ENCODE results near the gene AGA. TPM values are rescaled to one million over a fixed set of nuclear protein-coding genes. Genes with fewer than 3 reads are reported as not detected.

Gene AGA
- total RNA-seq, 4 donors from 2014 or later = 8.4 to 25.1 (median 14.7) TPM

DNA sequence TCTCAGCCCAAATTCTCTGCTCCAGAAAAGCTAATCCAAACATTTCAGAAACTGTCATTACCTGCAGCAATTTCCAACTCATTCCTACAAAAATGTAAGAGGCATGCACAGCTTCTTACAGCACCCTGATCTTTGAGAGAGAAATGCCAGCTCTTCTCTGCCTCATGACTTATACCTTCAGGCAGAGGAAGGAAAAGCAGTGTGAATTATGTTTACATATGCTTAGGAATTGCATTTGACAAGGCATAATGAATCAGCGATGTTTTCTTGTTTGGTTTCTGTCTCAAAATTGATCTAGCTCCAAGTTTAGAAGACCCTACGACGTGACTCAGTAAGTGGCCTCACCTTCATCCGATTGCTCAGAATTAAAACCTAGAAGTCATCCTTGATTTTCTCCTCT lies 21.8 kb upstream of the AGA start:
- no peak overlapping the region for H3K27ac ChIP-seq
- H3K4me3 ChIP-seq = no peak overlapping the region
- H3K9me3 ChIP-seq = no peaks in the 10 kb centered on the region
- no peak for DNase-seq (ENCODE audit: low spot score in 2 of 2)
- peaks cover 0 to 5% (median 0%) of the 10 kb centered on the region in 3 donors for H3K36me3 ChIP-seq
- no peaks in the 10 kb centered on the region for H3K27me3 ChIP-seq
- WGBS, 2 donors = 93 to 95% methylated on average over 4 of the region's 4 CpGs
- H3K4me1 ChIP-seq = no peaks in the 10 kb centered on the region
- TF ChIP-seq EP300 (IDR thresholded peaks at IDR 0.05) = no peak
- TF ChIP-seq CTCF (IDR thresholded peaks at IDR 0.05) = no peak
- no peak for TF ChIP-seq POLR2A (IDR thresholded peaks at IDR 0.05)

DNA sequence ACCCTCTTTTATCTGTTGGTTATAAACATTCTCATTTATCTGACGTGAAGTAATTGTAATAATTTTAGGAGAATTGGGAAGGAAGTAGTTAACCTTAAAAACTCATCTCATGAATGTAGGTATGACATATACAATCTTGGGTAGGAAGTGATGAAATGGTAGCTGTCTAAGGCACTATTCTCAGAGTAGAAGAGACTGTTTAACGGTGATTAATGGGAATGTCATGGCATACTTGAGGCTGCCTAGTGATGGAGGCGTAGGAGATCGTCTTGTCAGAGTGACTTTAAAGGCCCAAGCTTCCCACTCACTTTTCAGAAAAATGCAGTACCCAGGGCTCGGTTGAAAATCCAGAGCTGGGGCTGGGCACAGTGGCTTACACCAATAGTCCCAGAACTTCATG lies 19.4 kb upstream of the AGA start:
- H3K4me1 ChIP-seq = no peaks in the 10 kb centered on the region
- H3K27me3 ChIP-seq = no peaks in the 10 kb centered on the region
- no peak overlapping the region for H3K27ac ChIP-seq
- peaks cover 0 to 5% (median 0%) of the 10 kb centered on the region in 3 donors for H3K36me3 ChIP-seq
- no peaks in the 10 kb centered on the region for H3K9me3 ChIP-seq
- no peak for DNase-seq (ENCODE audit: low spot score in 2 of 2)
- no peak for TF ChIP-seq EP300 (IDR thresholded peaks at IDR 0.05)
- no peak for TF ChIP-seq CTCF (IDR thresholded peaks at IDR 0.05)
- no peak for TF ChIP-seq POLR2A (IDR thresholded peaks at IDR 0.05)
- 78 to 81% methylated on average over 5 of the region's 5 CpGs for WGBS, 2 donors
- H3K4me3 ChIP-seq = no peak overlapping the region

- no peak for DNase-seq (ENCODE audit: low spot score in 2 of 2)
- H3K36me3 ChIP-seq = peaks cover 0 to 5% (median 0%) of the 10 kb centered on the region in 3 donors
- no peak overlapping the region for H3K27ac ChIP-seq
- no peak overlapping the region for H3K4me3 ChIP-seq
- no peaks in the 10 kb centered on the region for H3K9me3 ChIP-seq
- H3K27me3 ChIP-seq = no peaks in the 10 kb centered on the region
- WGBS, 2 donors = 68% methylated on average over 2 of the region's 2 CpGs
- TF ChIP-seq EP300 (IDR thresholded peaks at IDR 0.05) (no peak), CTCF (IDR thresholded peaks at IDR 0.05) (no peak), POLR2A (IDR thresholded peaks at IDR 0.05) (no peak)
- no peaks in the 10 kb centered on the region for H3K4me1 ChIP-seq
Measured at GRCh38 chr4:177460460-177460859, 18.2 kb upstream of the AGA start.

- H3K9me3 ChIP-seq = no peaks in the 10 kb centered on the region
- DNase-seq (ENCODE audit: low spot score in 2 of 2) = no peak
- TF ChIP-seq CTCF (IDR thresholded peaks at IDR 0.05) = no peak
- TF ChIP-seq POLR2A (IDR thresholded peaks at IDR 0.05) = no peak
- no peak for TF ChIP-seq EP300 (IDR thresholded peaks at IDR 0.05)
- no peaks in the 10 kb centered on the region for H3K4me1 ChIP-seq
- H3K4me3 ChIP-seq = peak overlapping the region in 1 of 4 donors; percentile 13
- peaks cover 0 to 4% (median 0%) of the 10 kb centered on the region in 3 donors for H3K36me3 ChIP-seq
- no peak overlapping the region for H3K27ac ChIP-seq
- WGBS, 2 donors = 34 to 42% methylated on average over 6 of the region's 6 CpGs
- no peaks in the 10 kb centered on the region for H3K27me3 ChIP-seq
Measured at GRCh38 chr4:177455561-177455970, 13.3 kb upstream of the AGA start.

DNA sequence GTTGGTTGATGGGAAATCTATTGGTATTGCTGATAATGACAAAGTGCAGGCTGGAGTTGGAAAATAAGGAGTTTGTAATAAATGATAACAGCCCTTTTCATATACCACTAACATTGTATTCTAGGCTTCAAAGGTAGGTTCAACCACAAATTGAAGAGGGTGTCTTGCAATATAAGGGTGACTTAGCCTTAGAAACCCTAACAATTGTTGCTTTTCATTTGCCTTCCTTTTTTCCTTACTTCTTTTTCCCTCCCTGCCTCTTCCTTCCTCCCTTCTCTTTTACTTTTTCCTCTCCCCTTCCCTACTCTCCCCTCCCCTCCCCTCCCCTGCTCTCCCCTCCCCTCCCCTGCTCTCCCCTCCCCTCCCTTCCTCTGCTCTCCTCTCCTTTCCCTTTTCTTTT lies 10.9 kb upstream of the AGA start:
- Histone ChIP-seq H3K27me3 (no peaks in the 10 kb centered on the region), H3K4me1 (no peaks in the 10 kb centered on the region), H3K27ac (no peak overlapping the region), H3K4me3 (no peak overlapping the region), H3K36me3 (peaks cover 0 to 4% (median 0%) of the 10 kb centered on the region in 3 donors), H3K9me3 (no peaks in the 10 kb centered on the region)
- TF ChIP-seq POLR2A (IDR thresholded peaks at IDR 0.05) = no peak
- TF ChIP-seq CTCF (IDR thresholded peaks at IDR 0.05) = no peak
- no peak for TF ChIP-seq EP300 (IDR thresholded peaks at IDR 0.05)
- DNase-seq (ENCODE audit: low spot score in 2 of 2) = no peak
